HG03457 (cell line): ENCODE data around the gene PCID2.
"Not testable (repeated sequence)": the region's sequence is repeated elsewhere in the genome, so short reads cannot be mapped to it uniquely, and the experiment has no call there.

Experiments
- ATAC-seq: cut with Tn5 transposase; IDR thresholded peaks from one replicate; pipeline ENCODE4 v1.9.1; 2021; ENCODE audit warnings: moderate number of reproducible peaks; ENCODE audit not compliant: unreplicated experiment

Gene PCID2

GRCh38 chr13:113208421-113209335, at the start of gene PCID2:
TSS of gene PCID2 (minus strand) at chr13:113208669. CDS start at chr13:113208634, 35 bp downstream.
- ATAC-seq = peak; percentile 74

DNA sequence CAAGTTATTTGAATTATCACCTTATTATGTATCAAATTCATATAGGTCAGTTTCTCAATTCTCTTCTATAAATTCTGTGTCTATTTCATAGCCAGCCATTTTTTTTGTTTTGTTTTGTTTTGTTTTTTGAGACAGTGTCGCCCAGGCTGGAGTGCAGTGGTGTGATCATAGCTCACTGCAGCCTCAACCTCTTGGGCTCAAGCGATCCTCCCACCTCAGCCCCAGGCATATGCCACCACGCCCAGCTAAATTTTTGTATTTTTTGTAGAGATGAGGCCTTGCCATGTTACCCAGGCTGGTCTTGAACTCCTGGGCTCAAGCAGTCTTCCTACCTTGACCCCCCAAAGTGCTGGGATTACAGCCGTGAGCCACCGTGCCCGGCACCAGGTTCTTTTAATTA, 49.4 kb upstream of the PCID2 start:
- ATAC-seq = not testable (repeated sequence)

GRCh38 chr13:113252516-113253095, 44.1 kb upstream of the PCID2 start:
- no peak for ATAC-seq

DNA sequence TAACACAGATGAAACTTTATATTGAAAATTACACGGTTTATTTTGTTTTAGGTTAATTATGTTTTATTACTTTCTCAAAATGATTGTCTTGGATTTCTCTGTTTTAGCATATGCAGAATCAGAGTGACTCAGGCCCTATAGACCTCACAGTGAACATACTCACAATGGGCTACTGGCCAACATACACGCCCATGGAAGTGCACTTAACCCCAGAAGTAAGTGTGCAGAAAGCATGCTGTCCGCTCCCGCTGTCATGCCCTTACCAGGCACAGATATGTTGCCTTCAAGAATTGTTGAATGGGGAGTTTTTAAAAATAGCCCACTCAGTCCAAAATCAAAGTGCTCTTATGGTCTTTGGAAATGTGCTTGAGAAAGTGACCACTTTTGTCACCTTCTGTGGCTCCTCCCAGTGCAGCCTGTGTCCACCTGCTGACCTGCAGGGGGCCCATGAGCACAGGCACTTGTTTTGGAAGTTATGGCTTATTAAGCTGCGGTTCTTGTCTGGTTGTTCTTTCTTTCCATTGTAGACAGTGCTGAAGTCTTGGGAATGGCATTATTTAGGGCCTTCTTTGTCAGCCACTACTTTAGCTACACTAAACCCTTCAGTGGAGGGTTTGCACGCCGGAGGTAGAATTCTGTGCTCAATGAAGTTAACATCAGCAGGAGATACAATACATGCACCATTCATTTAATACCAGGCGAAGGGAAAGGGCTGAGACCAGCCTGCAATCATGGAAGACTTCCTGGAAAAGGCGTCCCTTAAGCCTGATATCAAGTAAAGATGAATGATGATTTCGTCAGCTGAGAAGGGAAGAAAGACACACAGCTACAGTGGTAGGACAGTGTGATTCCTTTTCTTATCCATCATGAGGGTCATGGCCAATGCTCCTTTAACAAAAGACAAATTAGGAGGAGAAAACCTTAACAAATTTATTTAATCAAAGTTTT, 37.7 kb upstream of the PCID2 start:
- ATAC-seq = no peak

DNA sequence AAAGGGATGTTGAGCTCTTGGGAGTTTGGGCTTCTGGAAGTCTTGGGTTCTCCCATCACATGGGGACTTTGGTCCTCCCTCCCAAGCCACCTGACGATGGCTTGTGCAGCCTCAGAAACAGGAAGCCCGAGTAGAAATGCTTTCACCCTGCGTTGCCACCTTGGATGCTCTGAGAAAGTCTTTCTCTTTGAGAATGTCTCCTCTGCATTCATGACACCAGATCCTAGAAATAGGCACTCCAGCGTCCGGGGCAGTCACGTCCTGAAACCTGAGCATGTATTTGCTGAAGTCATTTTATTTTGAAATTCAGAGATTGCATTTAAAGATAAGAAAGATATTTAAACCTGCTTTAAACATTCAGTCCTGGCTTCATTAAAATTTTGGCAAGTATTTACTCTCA, 35.4 kb upstream of the PCID2 start:
- ATAC-seq = no peak

- ATAC-seq = not testable (repeated sequence)
Observed at GRCh38 chr13:113241623-113242022, 33.2 kb upstream of the PCID2 start.

DNA sequence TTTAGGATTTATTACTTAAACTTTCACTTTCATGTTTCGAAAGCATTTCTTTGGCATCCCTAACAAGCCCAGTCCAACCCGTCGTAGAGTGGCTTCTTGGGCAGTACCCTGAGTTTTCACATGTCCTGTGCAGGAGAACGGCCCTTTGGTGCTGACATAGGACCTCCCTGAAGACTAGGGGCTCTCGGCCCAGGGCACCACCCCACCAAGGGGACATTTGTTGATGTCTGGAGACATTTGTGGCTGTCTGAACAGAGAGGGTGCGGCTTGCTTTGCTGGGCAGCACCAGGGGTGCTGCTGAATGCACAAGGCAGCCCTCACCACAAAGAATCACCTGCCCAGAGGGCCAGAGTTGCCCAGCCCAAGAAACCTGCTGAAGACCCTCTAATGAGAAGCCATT, 31.5 kb upstream of the PCID2 start:
- ATAC-seq = no peak

- no peak for ATAC-seq
Observed at GRCh38 chr13:113239357-113239756, 30.9 kb upstream of the PCID2 start.

- ATAC-seq = no peak
Observed at GRCh38 chr13:113238536-113238935, 30.1 kb upstream of the PCID2 start.

DNA sequence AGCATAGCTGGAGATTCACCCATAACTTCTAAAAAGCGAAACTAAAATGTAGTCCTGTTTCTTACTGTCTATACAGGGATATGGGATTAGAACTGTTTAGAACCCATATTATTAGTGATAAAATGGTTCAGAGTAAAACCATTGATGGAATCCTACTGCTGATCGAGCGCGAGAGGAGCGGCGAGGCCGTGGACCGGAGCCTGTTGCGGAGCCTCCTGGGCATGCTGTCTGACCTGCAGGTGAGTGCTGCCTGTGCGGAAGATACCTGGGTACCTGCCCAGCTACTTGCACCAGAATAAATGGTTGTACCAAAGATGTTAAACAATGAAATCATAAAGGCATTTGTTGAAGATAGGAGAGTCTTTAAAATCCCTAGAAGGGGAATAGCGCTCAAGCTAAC, 24.6 kb upstream of the PCID2 start:
- no peak for ATAC-seq

DNA sequence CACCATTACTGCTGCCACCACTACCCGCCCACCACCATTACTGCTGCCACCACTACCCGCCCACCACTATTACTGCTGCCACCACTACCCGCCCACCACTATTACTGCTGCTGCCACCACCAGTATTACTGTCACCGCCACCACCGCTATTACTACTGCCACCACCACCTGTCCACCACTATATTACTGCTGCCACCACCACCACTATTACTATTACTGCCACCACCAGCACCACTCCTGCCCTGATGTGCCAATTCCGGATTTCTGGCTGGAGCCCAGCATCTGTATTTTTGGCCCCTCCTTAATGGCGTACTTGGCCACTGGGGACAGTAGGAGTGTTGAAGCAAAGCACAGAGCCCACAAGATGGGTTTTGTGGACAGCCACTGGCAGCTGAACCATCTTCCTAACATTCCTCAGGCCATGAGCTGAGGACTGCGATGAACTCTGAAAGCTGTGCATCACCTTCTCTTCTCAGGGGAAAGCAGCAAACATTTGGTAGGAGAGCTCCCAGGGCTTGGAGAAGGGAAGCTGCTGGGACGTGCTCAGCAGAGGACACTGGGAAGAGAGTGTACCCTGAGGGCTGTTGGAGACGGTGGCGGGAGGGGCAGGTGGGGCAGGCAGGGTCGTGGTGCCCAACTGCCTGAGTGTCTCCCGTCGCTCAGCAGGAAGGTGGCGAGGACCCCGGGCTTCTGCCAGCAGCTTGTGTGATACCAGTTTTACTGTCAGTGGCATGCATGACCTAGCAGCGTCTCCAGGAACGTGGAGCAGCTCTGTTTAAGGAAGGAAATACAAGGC, 23.9 kb upstream of the PCID2 start:
- no peak for ATAC-seq

DNA sequence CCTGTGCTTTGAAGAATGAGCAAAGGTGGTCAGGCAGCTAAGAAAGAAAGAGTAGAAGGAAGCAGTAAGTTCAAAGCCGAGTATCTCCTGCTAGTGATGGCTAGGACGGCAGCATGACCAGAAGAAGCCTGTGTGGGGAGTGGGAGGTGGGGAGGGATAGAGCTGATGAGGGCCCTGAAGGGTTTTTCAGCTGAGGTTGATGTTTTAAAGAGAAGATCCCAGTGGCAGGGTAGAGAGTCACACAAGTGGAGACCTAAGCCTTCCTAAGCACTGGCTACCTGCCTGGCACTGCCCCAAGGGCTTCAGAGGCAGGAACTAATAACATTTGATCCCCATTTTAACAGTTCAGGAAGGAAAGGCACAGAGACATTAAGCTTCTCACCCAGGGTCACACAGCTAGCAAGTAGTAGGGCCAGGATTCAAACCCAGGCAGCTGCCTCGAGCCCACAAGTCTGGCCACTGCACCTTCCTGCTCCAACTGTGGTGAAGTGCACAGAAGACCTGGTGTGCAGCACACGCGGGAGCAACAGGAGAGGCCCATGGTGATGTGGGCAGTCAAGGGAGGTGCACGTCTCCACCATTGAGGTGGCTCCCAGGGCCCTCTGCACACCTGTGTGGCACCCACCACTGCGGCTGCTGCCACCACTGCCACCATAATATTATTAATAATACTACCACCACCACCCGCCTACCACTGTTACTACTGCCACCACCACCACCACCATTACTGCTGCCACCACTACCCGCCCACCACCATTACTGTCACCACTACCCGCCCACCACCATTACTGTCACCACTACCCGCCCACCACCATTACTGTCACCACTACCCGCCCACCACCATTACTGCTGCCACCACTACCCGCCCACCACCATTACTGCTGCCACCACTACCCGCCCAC, 23.1 kb upstream of the PCID2 start:
- no peak for ATAC-seq

GRCh38 chr13:113229791-113230190, 21.3 kb upstream of the PCID2 start:
- no peak for ATAC-seq

GRCh38 chr13:113229161-113229560, 20.7 kb upstream of the PCID2 start:
- no peak for ATAC-seq

DNA sequence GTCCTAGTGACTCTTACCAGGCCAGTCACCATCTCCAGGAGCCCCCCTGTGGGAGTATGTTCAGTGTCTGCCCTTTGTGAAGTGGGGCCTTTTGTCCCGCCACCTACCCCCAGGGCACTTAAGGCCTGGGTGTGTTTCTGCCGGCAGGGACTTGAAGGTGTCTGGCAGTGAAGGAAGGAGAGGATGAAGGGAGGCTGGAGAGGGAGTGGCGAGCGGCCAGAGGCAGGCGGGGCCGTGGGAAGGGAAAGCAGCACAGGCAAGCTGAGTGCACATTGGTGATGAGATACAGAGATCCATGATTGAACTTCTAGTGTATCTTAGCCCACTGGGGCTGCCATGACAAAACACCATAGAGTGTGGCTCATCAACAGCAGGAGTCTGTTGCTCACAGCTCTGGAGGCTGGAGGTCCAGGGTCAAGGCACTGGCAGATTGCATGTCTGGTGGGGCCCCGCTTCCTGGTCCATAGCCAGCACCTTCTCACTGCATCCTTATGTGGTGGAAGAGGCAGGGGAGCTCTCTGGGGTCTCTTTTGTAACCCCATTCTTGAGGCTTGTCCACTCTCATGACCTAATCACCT, 18.5 kb upstream of the PCID2 start:
- no peak for ATAC-seq

DNA sequence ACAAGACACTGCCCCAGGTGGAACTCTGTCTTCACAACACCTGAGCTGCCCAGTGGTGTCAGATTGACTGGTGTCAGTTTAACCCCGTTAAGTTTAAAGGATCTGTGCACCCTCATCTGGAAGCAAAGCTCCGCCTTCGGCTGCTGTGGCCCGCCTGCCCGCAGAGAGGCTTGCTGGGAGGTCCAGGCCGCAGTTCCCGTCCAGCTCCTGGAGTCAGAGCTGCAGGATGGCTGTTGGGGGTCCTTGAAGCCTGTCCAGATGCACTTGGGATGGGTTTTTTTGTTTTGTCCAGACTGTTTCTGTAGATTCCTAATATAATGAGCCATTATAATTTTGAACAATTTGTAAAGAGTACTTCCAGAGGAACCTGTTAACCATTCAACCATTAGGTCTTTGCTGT, 17.0 kb upstream of the PCID2 start:
- no peak for ATAC-seq

GRCh38 chr13:113224486-113224885, 16.0 kb upstream of the PCID2 start:
- ATAC-seq = no peak

DNA sequence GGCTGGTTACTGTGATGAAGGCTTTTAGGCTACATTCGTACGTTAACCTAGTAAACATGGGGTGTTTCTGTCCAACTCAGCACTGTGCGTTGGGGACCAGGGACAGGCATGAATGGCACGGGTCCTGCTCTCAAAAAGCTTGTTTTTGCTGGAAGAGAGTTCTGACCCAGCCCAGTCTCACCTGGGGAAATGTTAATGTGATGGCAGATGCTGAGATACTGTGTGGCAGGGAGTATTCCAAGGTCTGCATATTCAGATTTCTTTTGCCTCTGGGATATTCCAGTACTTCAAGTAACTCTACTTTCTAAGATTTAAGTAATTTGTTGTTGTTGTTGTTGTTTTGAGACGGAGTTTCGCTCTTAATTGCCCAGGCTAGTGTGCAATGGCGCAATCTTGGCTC, 14.6 kb upstream of the PCID2 start:
- ATAC-seq = no peak

DNA sequence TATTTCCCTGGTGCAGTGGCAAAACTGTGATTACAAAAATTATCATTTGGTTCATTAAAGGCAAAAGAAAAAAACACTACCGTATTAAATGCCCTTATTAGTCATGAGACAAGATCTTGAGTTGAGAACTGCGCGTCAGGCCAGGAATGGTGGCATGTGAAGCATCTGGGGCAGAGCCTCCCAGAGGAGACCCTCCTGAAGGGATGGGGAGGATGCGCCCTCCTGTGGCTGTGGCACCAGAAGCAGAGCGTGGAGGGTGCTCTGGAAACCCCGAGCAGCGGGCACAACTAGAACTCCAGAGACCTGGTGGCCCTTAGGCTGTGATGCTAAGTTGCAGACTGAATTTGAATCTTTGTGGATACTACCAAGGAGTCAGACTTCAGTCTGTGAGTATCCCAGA, 12.4 kb upstream of the PCID2 start:
- ATAC-seq = no peak
